ENCODE measurements around the gene IQGAP3.
"Not testable (repeated sequence)": the region's sequence is repeated elsewhere in the genome, so short reads cannot be mapped to it uniquely, and the experiment has no call there.

IQGAP3 gene

GRCh38 chr1:156592910-156593660 lies 20.7 kb upstream of the IQGAP3 start:
- DNase-seq (ENCODE audit: low read depth, low spot score), result no peak

- no peak for DNase-seq (ENCODE audit: low read depth, low spot score)
Measured at GRCh38 chr1:156592158-156592909, 20.0 kb upstream of the IQGAP3 start.

GRCh38 chr1:156591432-156592157 lies 19.2 kb upstream of the IQGAP3 start, which contains the start of gene NAXE:
Gene NAXE, plus strand, starts transcription at chr1:156591776. Its CDS starts 29 bp downstream, at chr1:156591805.
- peak; percentile 38 for DNase-seq (ENCODE audit: low read depth, low spot score)

- DNase-seq (ENCODE audit: low read depth, low spot score), result no peak
Measured at GRCh38 chr1:156591181-156591431, 18.7 kb upstream of the IQGAP3 start.

GRCh38 chr1:156590326-156591180 lies 18.2 kb upstream of the IQGAP3 start:
- DNase-seq (ENCODE audit: low read depth, low spot score), result no peak

GRCh38 chr1:156589546-156589945 lies 17.2 kb upstream of the IQGAP3 start:
- no peak for DNase-seq (ENCODE audit: low read depth, low spot score)

GRCh38 chr1:156587927-156588326 lies 15.6 kb upstream of the IQGAP3 start:
- DNase-seq (ENCODE audit: low read depth, low spot score), result not testable (repeated sequence)

- no peak for DNase-seq (ENCODE audit: low read depth, low spot score)
Measured at GRCh38 chr1:156586892-156587477, 14.6 kb upstream of the IQGAP3 start.

- DNase-seq (ENCODE audit: low read depth, low spot score), result no peak
Measured at GRCh38 chr1:156586323-156586722, 14.0 kb upstream of the IQGAP3 start.

- DNase-seq (ENCODE audit: low read depth, low spot score), result no peak
Measured at GRCh38 chr1:156584813-156585212, 12.4 kb upstream of the IQGAP3 start.

GRCh38 chr1:156583821-156584622 lies 11.7 kb upstream of the IQGAP3 start:
- DNase-seq (ENCODE audit: low read depth, low spot score), result peak; percentile 45

GRCh38 chr1:156582388-156583017 lies 10.1 kb upstream of the IQGAP3 start:
- DNase-seq (ENCODE audit: low read depth, low spot score), result no peak

- DNase-seq (ENCODE audit: low read depth, low spot score), result no peak
Measured at GRCh38 chr1:156581661-156582387, 9.5 kb upstream of the IQGAP3 start.

GRCh38 chr1:156579472-156579871 lies 7.1 kb upstream of the IQGAP3 start, which contains the start of gene TTC24:
Gene TTC24, plus strand, starts transcription at chr1:156579723. Its CDS starts 1,642 bp downstream, at chr1:156581365.
- no peak for DNase-seq (ENCODE audit: low read depth, low spot score)

GRCh38 chr1:156578055-156578454 lies 5.7 kb upstream of the IQGAP3 start:
- no peak for DNase-seq (ENCODE audit: low read depth, low spot score)

GRCh38 chr1:156577550-156577949 lies 5.2 kb upstream of the IQGAP3 start:
- no peak for DNase-seq (ENCODE audit: low read depth, low spot score)

GRCh38 chr1:156574039-156574633 lies 1.8 kb upstream of the IQGAP3 start:
- DNase-seq (ENCODE audit: low read depth, low spot score), result no peak

GRCh38 chr1:156572663-156573018 lies 276 bp upstream of the IQGAP3 start:
- no peak for DNase-seq (ENCODE audit: low read depth, low spot score)

All from activated CD4-positive, CD25-positive, alpha-beta regulatory T cell treated with anti-CD3 and anti-CD28 coated beads, Interleukin-2, amount 50 U/mL, for 16 hours (primary cell).